NCI-H1436 treated with DMSO at 0.1 percent for 48 hours (cell line): ENCODE measurements around the gene TTC9.
"Not testable (repeated sequence)": the region's sequence is repeated elsewhere in the genome, so short reads cannot be mapped to it uniquely, and the experiment has no call there.

Source experiments
- DNase-seq: peaks from one replicate; lab custom pipeline; 2025; lab: John Stamatoyannopoulos, UW

The TTC9 gene

DNA sequence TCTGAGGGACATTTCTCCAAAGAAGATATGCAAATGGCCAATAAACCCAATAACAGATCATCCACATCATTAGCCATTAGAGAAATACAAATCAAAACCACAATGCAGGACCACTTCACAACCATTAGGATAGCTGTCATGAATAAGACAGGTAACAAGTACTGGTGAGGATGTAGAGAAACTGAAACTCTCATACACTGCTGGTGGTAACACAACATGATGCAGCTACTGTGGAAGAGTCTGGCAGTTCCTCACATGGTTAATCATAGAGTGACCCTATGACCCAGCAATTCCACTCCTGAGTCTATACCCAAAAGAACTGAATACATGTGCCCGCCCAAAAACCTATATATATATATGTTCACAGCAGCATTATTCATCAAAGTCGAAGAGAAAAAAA lies 39.0 kb downstream of the TTC9 start:
- no peak for DNase-seq

DNA sequence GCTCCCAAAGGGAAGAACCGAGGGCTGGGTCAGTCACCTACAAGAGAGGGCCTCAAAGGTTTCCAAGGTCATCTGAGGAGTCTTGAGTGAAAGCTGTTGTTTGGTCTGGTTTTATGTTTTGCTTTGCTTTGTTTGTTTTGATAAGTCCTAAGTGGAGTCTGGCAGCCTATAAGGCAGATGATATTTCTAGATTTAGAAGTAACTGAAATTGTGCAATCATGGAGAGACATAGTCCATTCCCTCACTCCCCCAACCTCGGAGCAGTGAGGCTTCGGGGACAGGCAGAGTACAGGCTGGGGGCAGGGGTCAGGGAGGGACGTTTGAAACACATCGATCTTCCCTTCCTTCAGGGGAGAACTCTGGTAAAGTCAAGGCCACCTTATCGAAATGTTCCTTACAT lies 42.3 kb downstream of the TTC9 start:
- no peak for DNase-seq

DNA sequence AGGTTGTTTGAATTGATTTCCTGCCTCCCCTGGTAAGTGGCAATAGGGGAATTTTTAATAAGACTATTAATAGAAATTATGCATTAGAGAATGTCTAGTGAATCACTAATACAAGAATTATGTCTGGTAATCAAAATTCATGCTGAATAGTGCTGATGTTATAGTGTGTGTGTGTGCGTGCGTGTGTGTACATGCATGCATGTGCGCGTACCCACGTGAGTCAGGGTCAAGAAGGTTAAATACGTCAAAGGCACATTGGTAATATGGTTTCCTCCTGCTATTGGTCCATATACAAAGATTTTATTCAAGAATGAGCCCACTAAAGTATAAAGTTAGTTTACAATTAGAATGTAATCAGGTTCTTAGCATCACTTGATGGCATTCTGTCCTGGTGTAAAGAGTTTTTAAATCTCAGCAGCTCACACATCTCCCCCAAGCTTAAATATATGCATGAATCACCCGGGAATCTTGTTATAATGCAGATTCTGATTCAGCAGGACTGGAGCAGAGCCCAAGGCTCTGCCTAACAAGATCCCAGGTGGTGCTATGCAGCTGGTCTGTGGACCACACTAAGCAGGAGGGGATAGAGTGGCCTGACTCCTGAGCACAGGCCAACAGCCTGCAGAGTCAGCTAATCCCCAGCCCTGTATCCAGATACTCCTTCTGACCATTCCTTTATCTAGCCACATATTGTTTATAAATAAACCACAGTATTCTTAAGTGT lies 43.9 kb downstream of the TTC9 start:
- DNase-seq, result no peak

DNA sequence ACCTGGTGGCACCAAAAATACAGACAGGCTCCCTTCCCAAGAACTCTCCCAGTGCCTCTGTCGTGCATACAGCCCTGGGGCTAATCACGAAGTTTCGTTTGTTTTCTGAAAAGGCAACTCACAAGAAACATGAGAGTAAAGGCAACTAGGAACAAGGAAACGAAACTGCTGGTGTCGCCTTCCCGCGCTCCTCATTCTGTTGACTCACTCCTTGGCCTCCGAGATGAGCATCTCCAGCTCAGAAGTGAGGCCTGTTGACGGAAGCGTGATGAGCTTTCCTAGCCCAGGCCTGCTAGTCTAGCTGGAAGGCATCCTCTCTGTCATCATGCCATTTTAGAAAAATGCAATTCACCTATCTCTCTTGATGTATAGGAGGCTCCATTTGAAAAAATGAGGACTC lies 50.5 kb downstream of the TTC9 start:
- no peak for DNase-seq

DNA sequence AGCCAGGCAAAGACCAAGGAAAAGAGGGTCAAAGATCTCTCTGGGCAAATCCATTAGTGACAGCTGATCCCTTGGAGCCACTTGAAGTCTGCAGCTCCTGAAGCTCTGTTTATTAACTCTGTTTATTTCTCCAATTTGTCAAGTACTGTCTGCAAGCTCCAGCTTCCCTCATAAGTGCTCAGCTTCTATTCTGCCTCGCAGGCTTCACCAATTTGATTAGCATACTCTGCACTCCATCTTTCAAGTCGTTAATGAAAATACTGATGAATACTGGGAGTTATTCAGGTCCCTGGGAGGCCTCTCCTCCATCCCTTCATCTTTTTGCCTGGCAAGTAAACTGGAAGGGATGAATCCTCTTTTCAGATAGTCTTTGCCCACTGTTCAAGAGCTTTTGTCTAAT lies 54.3 kb downstream of the TTC9 start:
- DNase-seq, result no peak

DNA sequence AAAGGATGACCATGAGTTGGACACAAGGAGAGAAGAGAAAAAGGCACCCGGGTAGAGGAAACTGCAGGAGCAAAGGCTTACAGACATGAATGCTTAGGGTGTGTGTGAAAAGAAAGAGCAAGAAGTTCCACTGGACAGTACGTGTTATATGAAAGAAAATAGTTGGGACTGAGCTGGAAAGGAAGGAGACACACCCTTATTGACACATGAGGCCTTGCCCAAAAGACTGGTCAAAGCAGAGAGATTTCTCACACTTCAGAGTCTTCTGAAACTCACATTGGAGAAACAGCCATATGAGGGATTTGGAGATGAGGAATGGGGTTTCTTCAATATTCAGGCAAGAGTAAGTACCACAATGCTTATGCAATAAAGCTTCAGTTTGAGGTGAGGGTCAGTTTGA lies 56.0 kb downstream of the TTC9 start:
- no peak for DNase-seq

DNA sequence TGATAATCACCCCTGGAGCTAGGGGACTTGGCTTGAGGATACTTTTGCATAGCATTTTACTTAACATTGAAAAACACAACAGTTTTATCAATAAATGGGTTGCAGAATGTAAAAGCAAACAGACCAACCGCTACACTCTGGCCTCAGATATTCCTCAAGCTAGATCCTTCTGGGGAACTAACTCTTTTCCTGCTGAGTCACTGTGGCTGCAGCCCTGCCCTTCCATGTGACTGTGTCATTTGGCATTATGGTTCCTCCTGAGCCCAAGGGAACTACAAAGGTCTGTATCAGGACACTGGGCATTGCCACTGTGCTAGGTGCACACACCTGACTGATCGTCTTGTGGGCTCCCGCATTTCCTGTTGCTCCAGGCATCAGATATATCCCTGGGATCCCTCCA lies 56.6 kb downstream of the TTC9 start:
- no peak for DNase-seq

DNA sequence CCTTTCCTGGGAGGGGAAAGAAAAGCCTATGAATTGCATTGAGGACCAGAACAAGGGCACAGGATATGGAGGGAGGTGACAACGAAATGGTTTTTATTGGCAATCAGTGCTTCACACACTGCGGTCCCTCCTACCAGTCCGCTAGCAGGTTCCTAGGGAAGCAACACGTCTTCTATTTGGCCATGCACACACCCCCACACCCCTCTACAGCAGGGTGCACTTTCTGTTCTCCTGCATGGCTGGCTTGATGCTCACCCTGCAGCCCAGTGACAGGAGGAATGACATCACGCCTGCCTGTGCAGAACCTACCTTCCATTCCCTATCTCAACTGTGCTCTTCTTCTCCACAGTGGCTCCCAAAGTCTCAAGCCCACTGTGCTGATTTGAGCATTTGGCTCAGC lies 57.9 kb downstream of the TTC9 start:
- no peak for DNase-seq

DNA sequence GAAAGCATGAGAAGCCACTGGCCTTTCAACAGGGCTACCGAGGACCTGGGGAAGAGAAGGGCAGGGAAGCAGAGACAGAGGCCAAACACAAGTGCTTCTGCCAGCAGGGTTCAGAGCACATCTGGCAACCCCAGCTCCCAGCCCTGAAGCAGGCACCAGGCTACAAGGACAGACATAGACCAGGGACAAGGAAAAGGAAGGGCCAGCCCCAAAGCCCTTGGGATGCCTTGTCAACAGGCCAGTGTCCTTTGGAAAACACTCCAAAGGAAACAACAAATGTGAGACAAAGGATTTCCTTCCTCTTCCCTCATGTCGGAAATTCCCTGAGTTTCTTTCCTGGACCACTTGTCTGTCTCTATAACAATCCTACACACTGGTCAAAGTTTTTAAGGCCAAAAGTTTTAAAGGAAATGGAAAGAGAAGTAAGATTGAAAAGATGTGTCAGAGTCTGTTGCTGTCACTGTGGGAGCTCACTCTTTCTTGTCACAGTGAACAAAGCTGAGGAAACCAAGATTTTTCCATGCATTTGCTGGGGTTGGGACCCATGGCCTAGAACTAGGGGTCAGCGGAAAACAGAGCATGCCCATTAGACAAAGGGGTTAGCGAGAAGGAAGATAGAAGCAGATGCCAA lies 59.4 kb downstream of the TTC9 start:
- DNase-seq, result no peak

DNA sequence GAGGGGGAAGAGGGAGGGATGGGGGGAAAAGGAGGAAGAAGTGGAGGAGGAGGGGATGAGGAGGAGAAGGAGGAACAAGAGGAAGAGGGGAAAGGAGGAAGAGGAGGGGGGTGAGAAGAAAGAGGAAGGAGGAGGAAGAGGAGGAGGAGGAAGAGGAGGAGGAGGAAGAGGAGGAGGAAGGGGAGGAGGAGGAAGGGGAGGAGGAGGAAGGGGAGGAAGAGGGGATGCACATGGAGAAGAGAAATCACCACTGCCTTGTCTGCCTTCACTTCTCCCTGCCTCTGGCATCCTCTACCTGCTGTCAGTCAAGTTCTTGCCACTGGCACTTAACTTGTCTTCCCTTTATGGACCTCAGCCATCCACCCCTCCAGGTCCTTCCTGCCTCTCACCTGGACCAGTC lies 59.9 kb downstream of the TTC9 start:
- no peak for DNase-seq

DNA sequence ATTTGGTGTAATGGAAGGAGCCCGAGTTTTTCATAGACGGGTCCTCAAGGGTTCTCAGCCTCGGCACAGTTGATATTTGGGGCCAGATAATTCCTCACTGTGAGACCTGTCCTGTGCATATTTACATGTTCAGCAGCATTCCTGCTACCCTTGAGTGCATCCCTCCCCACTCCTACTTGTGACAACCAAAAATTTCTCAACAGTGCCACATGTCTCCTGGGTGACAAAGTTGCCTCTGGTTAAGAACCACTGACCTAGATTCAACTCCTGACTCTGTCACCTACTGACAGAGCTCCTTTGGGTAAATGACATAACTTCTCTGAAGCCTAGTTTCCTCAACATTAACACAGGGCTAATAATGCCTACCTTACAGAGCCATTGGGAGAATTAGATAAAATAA lies 60.4 kb downstream of the TTC9 start:
- DNase-seq, result no peak

DNA sequence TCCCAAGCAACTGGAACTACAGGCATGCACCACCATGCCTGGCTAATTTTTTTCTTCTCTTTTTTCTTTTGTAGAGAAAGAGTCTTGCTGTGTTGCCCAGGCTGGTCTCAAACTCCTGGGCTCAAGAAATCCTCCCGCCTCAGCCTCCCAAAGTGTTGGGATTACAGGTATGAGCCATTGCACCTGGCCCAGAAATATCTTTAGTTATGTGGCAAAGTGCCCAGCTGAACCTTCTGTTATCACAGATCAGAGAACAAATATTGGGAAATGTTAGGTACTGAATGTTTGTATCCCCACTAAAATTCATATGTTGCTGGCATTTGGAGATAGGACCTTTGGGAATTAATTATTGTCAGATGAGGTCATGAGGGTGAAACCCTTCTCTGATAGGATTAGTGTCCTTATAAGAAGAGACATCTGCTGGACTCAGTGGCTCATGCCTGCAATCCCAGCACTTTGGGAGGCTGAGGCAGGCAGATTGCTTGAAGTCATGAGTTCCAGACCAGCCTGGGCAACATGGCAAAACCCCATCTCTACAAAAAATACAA lies 62.0 kb downstream of the TTC9 start:
- not testable (repeated sequence) for DNase-seq

DNA sequence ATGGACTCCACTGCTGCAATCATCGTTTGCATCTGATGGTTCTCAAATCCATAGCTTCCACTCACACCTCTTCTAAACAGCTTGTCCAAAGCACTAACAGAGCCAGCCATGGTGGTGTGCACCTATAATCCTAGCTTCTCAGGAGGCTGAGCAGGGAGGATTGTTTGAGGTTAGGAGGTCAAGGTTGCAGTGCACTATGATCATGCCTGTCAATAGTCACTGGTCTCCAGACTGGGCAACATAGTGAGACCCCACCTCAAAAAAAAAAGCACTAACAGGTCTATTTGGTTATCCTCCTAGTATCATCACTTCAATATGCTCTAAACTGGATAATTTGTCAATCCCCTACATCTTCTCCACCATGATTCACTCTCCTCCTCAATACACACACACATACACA lies 63.2 kb downstream of the TTC9 start:
- no peak for DNase-seq

DNA sequence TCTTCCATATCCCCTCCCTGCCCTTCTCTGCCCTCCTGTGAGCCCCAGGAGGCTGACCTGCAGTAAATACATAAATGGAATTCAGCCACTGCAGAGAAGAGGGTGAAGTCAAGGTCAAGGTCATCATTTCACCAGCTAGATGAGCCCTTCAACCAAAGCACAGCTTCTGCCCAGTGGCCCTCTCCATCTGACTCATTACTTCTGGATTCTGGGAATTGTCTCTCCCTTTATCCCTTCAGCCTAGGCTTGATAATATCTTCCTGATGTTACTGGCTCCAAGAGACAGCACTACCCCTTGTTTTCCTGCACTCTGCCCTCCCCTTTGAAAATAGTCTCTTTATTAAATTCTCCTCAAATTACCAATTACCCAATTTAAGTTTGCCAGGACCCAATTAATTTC lies 64.5 kb downstream of the TTC9 start:
- DNase-seq, result no peak

DNA sequence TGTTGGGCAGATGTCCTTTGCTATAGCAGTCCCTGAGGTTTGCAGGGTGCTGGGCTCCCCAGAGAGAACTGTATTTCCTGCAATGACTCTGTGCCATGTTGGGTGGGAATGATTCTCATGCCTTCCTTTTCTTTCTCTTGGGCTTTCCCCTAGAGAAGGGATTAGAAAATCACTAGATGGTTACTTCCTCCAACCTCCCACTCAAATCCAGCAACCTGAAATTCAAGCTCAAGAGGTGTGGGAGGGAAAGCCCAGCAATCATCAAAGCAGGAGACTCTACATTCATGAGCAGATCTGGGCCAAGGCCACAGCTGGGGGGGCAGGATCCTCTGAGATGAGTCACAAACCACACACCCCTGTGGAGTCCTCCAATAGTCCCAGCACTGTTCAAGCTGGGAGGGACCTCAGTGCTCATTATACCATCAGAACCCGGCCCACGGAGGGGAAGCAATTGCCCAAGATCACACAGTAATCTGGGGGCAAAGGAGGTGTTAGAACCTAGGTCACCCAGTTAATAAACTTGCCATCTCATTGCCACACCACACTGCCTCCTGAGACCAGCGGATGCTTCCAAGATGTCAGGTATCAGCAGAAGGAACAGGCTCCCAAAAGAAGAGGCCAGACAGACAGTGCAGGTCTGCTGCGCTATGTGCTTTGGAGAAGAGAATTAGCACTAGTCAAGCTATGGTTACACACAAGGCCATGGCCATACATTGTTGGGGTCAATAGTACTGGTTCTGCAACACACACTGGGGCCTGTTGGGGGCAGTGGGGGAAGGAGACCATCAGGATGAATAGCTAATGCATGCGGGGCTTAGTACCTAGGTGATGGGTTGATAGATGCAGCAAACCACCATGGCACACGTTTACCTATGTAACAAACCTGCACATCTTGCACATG lies 65.7 kb downstream of the TTC9 start:
- DNase-seq, result no peak

DNA sequence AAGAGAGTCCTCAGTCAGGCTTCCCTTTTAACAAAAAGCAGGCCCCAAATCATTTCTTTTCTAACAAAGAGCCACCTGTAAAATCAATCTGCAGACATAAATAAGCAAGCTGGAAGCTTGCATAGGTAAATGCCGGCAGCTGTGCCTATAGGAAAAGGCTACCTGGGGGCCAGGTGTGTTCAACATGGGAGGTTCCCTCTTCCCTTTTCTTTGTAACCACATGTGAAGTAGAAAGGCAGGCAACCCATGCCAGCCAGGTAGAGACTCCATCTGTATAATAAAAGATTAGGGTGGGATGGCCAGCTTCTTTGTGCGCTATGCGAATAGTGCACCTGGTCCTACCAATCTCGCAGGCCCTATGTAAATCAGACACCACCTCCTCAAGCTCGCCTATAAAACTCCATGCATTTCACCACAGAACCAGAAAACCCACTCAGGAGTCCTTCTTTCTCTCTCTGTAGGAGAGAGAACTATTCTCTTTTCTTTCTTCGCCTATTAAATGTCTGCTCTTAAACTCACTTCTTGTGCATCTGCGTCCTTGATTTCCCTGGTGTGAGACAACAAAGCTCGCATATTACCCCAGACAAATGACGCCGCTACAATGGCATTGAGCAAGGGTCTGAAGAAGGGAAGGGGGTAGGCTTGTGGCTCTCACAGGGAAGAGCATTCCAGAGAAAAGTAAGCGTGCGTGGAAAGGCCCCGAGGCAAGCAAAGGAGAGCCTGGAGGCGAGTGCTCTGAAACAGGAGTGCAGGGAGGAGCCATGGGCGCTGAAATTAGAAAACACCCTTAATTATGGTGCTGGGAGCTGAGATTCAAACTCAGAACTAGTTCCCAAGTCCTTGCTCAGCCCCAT lies 67.2 kb downstream of the TTC9 start:
- no peak for DNase-seq

DNA sequence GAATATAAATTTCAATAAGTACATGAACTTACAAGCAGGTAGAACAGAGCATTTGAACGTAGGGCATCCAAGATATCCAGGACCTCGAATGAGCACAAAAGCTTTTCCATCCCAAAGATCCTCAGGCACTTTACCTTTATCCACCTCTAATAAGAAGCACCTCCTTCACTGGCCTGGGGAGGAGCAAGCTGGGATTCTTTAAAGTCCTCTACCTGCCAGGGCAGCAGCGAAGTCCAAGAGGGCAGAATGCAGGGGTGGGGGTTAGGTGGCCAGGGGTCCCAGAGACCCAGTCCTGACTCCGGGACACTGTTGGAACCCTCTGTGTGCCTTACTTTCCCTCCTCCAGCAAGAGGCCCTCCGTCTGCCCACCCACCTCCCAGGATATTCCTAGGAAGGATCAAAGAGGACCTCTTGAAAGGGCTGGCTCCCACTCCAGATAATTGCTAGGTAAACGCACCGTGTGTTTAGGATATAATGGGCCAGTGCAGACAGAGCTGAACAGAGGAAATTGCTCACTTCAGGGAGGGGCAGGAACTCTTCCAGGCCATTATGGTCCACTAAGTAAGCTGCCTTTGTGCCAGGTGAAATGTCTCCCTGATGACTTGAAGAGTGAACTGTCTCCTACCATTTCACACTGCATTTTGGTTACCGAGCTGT lies 68.1 kb downstream of the TTC9 start:
- peak; percentile 87 for DNase-seq

DNA sequence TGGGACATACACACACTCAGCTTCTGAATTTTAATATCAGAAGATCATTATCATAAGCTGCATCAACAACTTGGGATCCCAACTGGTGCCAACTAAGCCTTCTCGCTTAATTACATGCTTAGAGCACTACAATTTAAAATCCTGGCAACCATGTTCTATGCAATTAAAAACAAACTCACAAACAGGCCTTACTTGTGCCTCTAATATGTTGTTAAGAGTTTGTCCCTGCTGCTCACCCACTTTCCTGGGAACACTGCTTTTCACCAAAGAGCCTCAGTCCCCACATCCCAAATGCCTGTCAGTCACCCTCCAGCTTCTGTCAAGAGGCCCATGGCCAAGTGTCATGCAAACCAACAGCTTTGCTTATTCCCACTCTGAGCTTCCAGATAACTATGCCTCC lies 69.7 kb downstream of the TTC9 start:
- no peak for DNase-seq

DNA sequence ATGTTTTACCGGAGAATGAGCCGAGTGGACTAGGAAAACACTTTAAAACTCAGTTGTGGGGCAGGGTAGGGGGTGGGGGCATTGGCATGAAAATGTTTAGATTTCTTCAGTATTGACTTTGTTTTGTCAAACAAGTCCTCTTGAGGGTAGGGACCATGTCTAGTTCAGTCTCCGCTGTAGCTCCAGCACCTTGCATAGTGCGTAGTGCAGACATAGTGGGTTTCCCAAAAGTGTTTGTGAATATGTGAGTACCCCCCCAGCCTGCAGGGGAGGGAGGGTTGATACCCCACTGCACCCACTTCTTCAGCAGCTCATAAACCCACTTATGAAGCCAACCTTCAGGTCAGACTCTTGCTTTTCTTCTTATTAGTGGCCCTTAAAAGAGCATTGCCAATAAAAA lies 71.4 kb downstream of the TTC9 start:
- DNase-seq, result no peak

DNA sequence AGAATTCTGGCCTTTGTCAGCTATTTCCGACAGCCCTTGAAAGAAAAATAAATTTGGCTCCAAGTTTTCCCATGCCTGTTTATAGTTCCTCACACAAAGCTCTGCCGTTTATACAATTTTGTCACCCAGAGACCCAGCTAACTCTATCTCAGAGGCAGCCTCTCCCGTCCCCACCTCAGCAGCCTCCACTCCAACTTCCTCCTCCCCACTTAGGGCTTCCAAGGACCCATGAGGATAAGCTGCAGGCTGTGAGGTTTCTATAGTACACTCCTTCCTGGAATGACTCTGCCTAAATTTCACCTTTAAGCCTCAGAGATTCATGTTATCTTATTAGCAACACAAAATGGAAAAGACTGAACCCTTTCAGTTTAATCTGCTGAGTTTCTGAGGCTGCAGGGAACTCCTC lies 71.8 kb downstream of the TTC9 start:
- no peak for DNase-seq

DNA sequence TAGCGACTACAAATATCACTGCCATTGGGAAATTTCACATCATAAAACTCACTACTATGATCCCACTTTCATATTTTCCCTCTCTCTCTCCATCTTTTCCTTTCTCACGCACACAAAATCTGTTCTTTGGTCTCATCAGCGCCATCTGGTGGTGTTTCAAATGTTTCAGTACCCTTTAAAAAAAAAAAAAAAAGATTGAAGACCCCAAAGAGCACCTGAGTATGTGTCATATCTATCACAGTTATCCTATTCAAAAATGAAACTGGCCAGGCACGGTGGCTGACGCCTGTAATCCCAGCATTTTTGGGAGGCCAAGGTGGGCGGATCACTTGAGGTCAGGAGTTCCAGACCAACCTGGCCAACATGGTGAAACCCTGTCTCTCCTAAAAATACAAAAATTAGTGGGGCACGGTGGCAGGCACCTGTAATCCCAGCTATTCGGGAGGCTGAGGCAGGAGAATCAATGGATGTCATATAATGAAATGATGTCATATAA lies 72.4 kb downstream of the TTC9 start:
- DNase-seq, result no peak
